ENCODE results near the gene GABARAP.

Gene GABARAP

GRCh38 chr17:7207120-7208001 is 34.9 kb downstream of the GABARAP start:
- TF ChIP-seq GATA1 (IDR thresholded peaks at IDR 0.05; ENCODE audit: low read depth, low read length) (no peak), POLR2A (IDR thresholded peaks at IDR 0.05; ENCODE audit: low read length) (no peak)
- DNase-seq: no peak

DNA sequence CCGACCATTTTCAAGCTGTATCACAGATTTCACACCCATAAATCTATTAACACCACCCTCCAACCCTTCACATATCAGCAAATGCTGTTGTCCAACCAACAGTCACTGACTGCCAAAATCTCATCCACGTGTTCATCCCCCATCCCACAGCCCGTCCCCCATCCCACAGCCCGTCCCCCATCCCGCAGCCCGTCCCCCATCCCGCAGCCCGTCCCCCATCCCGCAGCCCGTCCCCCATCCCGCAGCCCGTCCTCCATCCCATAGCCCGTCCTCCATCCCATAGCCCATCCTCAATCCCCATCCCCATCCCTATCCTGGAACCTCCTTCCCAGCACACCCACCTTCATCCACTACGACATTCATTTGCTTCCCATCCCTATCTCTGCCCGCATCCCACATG is 36.7 kb downstream of the GABARAP start:
- TF ChIP-seq POLR2A (IDR thresholded peaks at IDR 0.05; ENCODE audit: low read length) (no peak), GATA1 (IDR thresholded peaks at IDR 0.05; ENCODE audit: low read depth, low read length) (no peak)
- DNase-seq: no peak

DNA sequence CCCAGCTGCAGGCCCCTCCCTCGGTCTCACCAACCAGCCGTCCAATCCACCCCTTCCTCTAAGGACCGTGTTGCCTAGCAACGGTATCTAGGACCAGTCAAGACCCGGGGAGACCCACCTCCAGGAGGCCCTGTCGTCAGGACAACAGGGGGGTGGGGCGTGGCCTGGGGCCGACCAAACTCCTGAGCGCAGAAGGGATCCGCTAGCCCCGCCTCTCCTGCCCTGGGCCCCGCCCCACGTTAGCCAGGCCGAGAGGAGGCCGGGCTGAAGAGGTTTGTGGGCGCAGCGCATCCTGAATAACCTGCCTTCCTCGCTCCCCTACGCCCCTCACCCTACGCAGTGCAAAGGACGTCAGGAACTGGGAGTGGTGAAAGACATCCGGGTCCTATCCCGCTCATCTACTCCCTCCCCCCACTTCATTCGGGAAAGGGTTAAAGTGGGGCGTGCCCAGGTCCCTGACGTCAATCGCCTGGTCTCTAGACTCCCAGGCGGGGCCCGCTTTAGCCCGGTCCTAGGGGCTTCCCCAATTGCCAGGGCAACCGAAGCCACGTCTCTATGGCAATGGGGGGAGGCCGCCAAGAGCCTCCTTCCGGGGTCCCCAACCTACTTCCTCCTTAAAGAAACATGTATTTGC is 37.3 kb downstream of the GABARAP start:
- TF ChIP-seq GATA1 (IDR thresholded peaks at IDR 0.05; ENCODE audit: low read depth, low read length) (no peak), POLR2A (IDR thresholded peaks at IDR 0.05; ENCODE audit: low read length) (no peak)
- DNase-seq: peak; percentile 78 to 79

DNA sequence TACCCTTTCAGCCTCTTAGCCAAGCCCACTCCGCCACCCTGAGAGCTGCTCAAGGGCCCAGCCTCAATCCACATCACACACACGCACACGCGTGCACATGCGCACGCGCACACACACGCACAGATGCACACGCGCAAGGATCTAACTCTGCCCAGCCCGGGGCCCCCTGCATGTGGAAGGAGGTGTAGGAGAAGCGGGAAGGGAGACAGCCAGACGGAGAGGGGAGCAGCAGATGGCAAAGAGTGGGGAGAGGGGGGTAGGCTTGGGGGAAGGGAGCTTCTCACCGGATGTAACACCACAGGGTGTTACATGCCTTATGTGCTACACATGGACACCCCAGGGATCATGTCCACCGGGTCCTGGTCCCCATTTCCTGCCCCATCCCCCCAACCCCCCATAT is 37.9 kb downstream of the GABARAP start:
- TF ChIP-seq GATA1 (IDR thresholded peaks at IDR 0.05; ENCODE audit: low read depth, low read length): no peak
- TF ChIP-seq POLR2A (IDR thresholded peaks at IDR 0.05; ENCODE audit: low read length): no peak
- DNase-seq: no peak

- no peak for TF ChIP-seq POLR2A (IDR thresholded peaks at IDR 0.05; ENCODE audit: low read length)
- TF ChIP-seq GATA1 (IDR thresholded peaks at IDR 0.05; ENCODE audit: low read depth, low read length): no peak
- DNase-seq: no peak
These were observed 38.9 kb downstream of the GABARAP start for GRCh38 chr17:7203391-7203790.

DNA sequence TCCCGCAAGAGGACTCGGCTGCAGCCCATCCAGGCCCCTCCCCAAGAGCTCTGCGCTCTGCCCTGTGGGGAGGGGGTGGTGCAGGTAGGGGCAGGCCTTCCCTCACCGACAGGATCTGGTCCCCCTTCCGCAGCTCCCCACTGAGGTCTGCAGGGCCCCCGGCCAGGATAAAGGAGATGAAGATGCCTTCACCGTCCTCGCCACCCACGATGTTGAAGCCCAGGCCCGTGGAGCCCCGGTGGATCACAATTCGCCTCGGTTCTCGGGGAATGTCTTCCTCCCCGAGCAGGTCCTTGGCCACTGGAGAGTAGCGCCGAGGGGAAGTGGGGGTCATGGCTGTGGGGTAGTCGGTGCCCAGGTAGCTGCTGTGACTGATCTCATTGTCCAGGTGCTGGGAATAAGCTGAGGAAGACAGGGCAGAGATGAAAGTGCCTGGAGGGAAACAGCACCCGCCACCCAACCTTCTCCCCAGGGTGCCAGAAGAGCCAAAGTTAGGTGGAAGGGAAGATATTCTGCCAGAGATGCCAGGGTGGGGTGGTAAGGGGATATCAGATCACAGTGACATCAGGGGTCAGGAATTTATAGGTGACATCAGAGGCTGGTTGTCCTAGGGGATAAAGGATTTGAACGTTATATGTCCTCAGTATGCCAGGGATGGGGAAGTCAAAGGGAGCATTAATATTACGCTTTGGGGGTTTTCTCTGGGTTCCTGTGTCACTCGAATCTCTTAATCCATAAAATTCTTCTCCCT is 45.4 kb downstream of the GABARAP start:
- DNase-seq: no peak
- TF ChIP-seq POLR2A (IDR thresholded peaks at IDR 0.05; ENCODE audit: low read length) (no peak), GATA1 (IDR thresholded peaks at IDR 0.05; ENCODE audit: low read depth, low read length) (no peak)

- TF ChIP-seq GATA1 (IDR thresholded peaks at IDR 0.05; ENCODE audit: low read depth, low read length): no peak
- no peak for TF ChIP-seq POLR2A (IDR thresholded peaks at IDR 0.05; ENCODE audit: low read length)
- DNase-seq: no peak
These were observed 46.3 kb downstream of the GABARAP start for GRCh38 chr17:7195971-7196370.

DNA sequence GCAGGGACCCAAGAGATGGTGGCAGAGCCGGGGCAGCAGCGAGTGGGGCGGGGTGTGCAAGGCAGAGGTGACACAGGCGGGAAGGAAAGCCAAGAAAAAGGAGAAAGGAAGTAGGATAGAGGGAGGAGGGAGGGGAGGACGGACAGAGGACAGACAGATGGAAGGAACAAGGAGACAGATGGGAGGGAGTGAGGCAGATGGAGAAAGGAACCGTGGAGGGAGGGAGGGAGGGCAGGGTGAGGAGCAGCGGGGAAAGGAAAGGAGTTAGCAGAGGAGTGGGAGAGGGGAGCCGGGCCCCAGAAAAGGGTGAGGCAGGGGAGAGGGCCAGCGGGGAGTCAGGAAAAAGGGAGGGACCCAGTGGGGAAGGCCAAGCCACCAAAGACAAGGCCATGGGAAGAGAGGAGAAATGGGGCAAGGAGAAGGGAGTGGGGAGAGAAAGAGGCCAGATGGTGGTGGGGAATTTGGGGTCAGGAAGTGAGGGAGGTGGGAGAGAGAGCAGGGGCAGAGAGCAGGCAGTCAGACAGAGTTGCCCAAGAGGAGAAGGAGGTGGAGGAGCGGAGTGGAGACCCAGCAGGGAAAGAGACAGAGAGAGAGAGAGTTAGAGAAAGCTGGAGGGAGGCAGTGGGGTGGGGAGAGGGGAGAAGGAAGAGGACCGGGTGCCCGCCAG is 49.8 kb downstream of the GABARAP start:
- TF ChIP-seq GATA1 (IDR thresholded peaks at IDR 0.05; ENCODE audit: low read depth, low read length): no peak
- no peak for TF ChIP-seq POLR2A (IDR thresholded peaks at IDR 0.05; ENCODE audit: low read length)
- DNase-seq: no peak

DNA sequence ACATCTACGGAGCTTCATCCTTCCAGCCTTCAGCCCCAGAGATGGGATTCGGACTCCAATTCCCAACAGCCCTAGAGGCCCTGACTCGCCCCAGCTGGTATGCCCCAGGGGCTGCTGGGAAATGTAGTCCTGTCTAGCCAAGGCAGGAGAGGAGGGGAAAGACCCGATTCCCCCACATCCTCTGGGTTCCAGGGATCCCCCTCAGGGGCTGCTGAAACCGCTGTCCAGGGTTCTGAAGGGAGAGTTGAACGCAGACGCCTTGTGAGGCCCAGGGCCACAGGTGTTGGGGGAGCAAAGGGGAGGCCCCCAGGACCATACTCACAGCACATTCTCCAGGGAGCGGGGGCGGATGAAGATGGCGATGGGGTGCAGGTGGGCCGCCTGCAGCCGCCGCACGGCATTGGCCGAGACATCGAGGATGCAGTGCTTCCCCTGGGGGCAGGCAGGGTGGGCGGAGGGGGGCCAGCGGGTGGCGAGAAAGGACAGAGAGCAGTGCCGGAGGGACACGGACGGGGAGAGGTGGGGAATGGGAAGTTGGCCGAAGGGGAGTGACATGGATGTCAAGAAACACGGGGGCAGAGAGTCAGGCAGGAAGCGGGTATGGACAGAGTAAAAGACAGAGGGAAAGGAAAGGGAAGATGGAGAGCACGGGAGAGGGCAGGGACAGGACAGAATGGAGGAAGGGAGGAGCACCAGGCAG is 50.5 kb downstream of the GABARAP start:
- TF ChIP-seq GATA1 (IDR thresholded peaks at IDR 0.05; ENCODE audit: low read depth, low read length) (no peak), POLR2A (IDR thresholded peaks at IDR 0.05; ENCODE audit: low read length) (no peak)
- peak; percentile 26 to 49 for DNase-seq

DNA sequence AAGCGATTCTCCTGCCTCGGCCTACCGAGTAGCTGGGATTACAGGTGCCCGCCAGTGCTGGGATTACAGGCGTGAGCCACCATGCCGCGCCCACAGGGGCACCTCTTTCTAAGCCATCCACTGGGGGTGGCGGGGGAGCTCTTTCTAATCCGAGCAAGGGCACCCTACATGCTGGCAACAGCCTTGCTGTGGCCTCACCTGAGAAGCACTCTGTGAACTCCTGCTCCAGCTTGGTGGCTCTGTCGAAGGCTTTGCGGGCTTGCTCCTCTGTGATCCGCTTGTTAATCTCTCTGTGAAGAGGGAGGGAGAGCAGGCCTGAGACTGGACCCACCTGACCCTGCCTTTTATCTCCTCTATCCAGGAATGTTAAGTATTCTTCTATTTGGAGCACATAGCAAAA is 51.2 kb downstream of the GABARAP start:
- DNase-seq: no peak
- TF ChIP-seq GATA1 (IDR thresholded peaks at IDR 0.05; ENCODE audit: low read depth, low read length) (no peak), POLR2A (IDR thresholded peaks at IDR 0.05; ENCODE audit: low read length) (no peak)

DNA sequence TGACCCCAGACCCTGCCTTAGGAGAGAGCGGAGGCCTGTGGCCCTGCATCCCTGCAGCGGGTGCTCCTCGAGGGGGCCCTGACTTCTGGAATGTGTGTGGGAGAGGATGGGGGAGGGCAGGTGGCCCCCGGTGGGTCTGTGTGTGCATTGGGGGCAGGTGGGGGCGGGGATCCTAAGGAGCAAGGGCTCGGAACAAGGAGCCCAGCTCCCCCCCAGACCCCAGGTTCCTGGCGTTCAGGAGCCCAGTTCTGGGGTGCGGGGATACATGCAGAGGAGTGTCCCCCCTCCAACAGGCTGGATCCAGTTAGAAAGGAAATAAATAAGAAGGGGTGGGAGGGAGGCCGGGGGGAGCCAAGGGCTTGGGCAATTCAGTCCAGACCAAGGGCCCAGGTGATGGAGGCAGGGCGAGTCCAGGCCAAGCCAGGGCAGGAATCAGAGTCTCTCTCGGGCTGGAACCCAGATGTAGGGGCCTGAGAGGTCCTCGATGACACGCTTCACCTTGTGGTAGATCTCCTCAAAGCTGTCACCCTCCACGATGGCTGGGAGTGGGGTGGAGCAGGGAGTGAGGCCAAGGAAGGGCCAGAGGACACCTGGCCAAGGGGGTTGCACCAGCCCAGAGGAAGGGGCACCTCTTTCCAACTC is 51.9 kb downstream of the GABARAP start:
- no peak for DNase-seq
- TF ChIP-seq GATA1 (IDR thresholded peaks at IDR 0.05; ENCODE audit: low read depth, low read length): no peak
- TF ChIP-seq POLR2A (IDR thresholded peaks at IDR 0.05; ENCODE audit: low read length): no peak

Measured in erythroblast (primary cell).